WTC11 (cell line): Measurements from ENCODE around the gene TMEM191C.
"Not testable (repeated sequence)": the region's sequence is repeated elsewhere in the genome, so short reads cannot be mapped to it uniquely, and the experiment has no call there.

Experiments
- ESRRA ChIP-seq: sonication (generic); formaldehyde crosslinking; IDR thresholded peaks from 2 replicates; pipeline ENCODE4 v1.8.1; 2022; ENCODE audit warnings: mild to moderate bottlenecking, missing genetic modification reagents, borderline replicate concordance
- JUN ChIP-seq: sonication (generic); formaldehyde crosslinking; IDR thresholded peaks from 2 replicates; pipeline ENCODE4 v1.8.0; 2023; ENCODE audit warnings: mild to moderate bottlenecking, missing genetic modification reagents
- TEAD1 ChIP-seq: sonication (generic); formaldehyde crosslinking; IDR thresholded peaks from 2 replicates; pipeline ENCODE4 v1.8.0; 2022; ENCODE audit warnings: mild to moderate bottlenecking, missing genetic modification reagents
- TEAD4 ChIP-seq: sonication (generic); formaldehyde crosslinking; IDR thresholded peaks from 2 replicates; pipeline ENCODE4 v1.8.0; 2022; ENCODE audit warnings: mild to moderate bottlenecking, missing genetic modification reagents
- ZNF671 ChIP-seq: fragments of 250-450 bp; sonication (Bioruptor Pico); IDR thresholded peaks from 2 replicates; pipeline ENCODE4 v1.8.0; 2021; ENCODE audit warnings: mild to moderate bottlenecking
- TF ChIP-seq, protein P1 (sequence below): fragments of 250-450 bp; sonication (Bioruptor Pico); IDR thresholded peaks from 2 replicates; pipeline ENCODE4 v2.1.2; 2022; ENCODE audit warnings: mild to moderate bottlenecking, moderate library complexity
- TF ChIP-seq, protein P2 (sequence below): fragments of 200-600 bp; IDR thresholded peaks from 2 replicates; pipeline ENCODE4 v1.8.0; 2022; ENCODE audit warnings: antibody characterized with exemption
- TF ChIP-seq, protein P3 (sequence below): sonication (generic); formaldehyde crosslinking; IDR thresholded peaks from 2 replicates; pipeline ENCODE4 v1.8.1; 2022; ENCODE audit warnings: low read depth, missing genetic modification reagents, borderline replicate concordance

- TF ChIP-seq ZNF671 (CRISPR knock-in tag); TEAD1 (CRISPR knock-in tag); JUN; ESRRA (CRISPR knock-in tag); TEAD4 (CRISPR knock-in tag): not testable (repeated sequence)
- TF ChIP-seq, protein P1, sequence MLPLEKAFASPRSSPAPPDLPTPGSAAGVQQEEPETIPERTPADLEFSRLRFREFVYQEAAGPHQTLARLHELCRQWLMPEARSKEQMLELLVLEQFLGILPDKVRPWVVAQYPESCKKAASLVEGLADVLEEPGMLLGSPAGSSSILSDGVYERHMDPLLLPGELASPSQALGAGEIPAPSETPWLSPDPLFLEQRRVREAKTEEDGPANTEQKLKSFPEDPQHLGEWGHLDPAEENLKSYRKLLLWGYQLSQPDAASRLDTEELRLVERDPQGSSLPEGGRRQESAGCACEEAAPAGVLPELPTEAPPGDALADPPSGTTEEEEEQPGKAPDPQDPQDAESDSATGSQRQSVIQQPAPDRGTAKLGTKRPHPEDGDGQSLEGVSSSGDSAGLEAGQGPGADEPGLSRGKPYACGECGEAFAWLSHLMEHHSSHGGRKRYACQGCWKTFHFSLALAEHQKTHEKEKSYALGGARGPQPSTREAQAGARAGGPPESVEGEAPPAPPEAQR, result not testable (repeated sequence)
- TF ChIP-seq, protein P2, sequence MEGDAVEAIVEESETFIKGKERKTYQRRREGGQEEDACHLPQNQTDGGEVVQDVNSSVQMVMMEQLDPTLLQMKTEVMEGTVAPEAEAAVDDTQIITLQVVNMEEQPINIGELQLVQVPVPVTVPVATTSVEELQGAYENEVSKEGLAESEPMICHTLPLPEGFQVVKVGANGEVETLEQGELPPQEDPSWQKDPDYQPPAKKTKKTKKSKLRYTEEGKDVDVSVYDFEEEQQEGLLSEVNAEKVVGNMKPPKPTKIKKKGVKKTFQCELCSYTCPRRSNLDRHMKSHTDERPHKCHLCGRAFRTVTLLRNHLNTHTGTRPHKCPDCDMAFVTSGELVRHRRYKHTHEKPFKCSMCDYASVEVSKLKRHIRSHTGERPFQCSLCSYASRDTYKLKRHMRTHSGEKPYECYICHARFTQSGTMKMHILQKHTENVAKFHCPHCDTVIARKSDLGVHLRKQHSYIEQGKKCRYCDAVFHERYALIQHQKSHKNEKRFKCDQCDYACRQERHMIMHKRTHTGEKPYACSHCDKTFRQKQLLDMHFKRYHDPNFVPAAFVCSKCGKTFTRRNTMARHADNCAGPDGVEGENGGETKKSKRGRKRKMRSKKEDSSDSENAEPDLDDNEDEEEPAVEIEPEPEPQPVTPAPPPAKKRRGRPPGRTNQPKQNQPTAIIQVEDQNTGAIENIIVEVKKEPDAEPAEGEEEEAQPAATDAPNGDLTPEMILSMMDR, result not testable (repeated sequence)
- TF ChIP-seq, protein P3, sequence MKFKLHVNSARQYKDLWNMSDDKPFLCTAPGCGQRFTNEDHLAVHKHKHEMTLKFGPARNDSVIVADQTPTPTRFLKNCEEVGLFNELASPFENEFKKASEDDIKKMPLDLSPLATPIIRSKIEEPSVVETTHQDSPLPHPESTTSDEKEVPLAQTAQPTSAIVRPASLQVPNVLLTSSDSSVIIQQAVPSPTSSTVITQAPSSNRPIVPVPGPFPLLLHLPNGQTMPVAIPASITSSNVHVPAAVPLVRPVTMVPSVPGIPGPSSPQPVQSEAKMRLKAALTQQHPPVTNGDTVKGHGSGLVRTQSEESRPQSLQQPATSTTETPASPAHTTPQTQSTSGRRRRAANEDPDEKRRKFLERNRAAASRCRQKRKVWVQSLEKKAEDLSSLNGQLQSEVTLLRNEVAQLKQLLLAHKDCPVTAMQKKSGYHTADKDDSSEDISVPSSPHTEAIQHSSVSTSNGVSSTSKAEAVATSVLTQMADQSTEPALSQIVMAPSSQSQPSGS (CRISPR knock-in tag), result not testable (repeated sequence)
These were observed 46.9 kb upstream of the TMEM191C start for GRCh38 chr22:21420180-21420763.
